CD14-positive monocyte (primary cell): ENCODE results near the gene NEURL4. TPM values are rescaled to one million over a fixed set of nuclear protein-coding genes. Genes with fewer than 3 reads are reported as not detected.

Experiments
- DNase-seq, 3 donors: peaks; one replicate each; pipeline ENCODE4 v3.0.0-alpha.2; 2011 to 2022
- H2AFZ ChIP-seq: 2 replicates; pipeline ENCODE4 v1.6.0; 2012; ENCODE audit warnings: mild to moderate bottlenecking, low read depth, low read length, inconsistent platforms; ENCODE audit not compliant: insufficient read depth, poor library complexity, severe bottlenecking
- H3K27ac ChIP-seq, 2 donors: 1 replicate in 1 of 2; 2 replicates in 1 of 2; pipeline ENCODE4 v1.5.1; 2012 to 2013; ENCODE audit warnings: low read length in 2 of 2, control low read depth in 1 of 2, inconsistent platforms in 1 of 2, low read depth in 1 of 2, mild to moderate bottlenecking in 1 of 2
- H3K27me3 ChIP-seq, 2 donors: one replicate each; pipeline versions ENCODE4 v1.6.0 to v1.6.1; 2011 to 2013; ENCODE audit warnings: low read length in 2 of 2; ENCODE audit not compliant: control insufficient read depth in 2 of 2, insufficient read depth in 2 of 2
- H3K36me3 ChIP-seq, 2 donors: replicated peaks in 1 of 2; 1 replicate in 1 of 2; 2 replicates in 1 of 2; pipeline versions ENCODE4 v1.5.1 to v1.6.1; 2012 to 2013; ENCODE audit warnings: low read length in 2 of 2, control low read depth in 1 of 2, inconsistent platforms in 1 of 2, mild to moderate bottlenecking in 1 of 2; ENCODE audit not compliant: insufficient read depth in 2 of 2, control insufficient read depth in 1 of 2
- H3K4me1 ChIP-seq, 2 donors: 1 replicate in 1 of 2; 2 replicates in 1 of 2; pipeline versions ENCODE4 v1.5.1 to v1.6.1; 2012 to 2013; ENCODE audit warnings: low read length in 2 of 2, control low read depth in 1 of 2, inconsistent platforms in 1 of 2, mild to moderate bottlenecking in 1 of 2, moderate library complexity in 1 of 2; ENCODE audit not compliant: insufficient read depth in 2 of 2, control insufficient read depth in 1 of 2
- H3K4me2 ChIP-seq: replicated peaks from 2 replicates; pipeline ENCODE3; 2012; ENCODE audit warnings: low read length, moderate library complexity, mild to moderate bottlenecking; ENCODE audit not compliant: poor library complexity, severe bottlenecking; ENCODE audit errors: extremely low read depth
- H3K4me3 ChIP-seq, 3 experiments: fragments of 200-600 bp in 1 of 3; sonication (generic) in 1 of 3; replicated peaks in 1 of 3; 1 replicate in 2 of 3; 2 replicates in 1 of 3; pipeline ENCODE4 v1.5.1; 2011 to 2013; ENCODE audit warnings: low read length in 3 of 3, mild to moderate bottlenecking in 3 of 3, control low read depth in 2 of 3, low read depth in 2 of 3, inconsistent platforms in 1 of 3, moderate library complexity in 1 of 3
- H3K79me2 ChIP-seq: 2 replicates; pipeline ENCODE4 v1.6.0; 2012; ENCODE audit warnings: mild to moderate bottlenecking, control low read depth, inconsistent platforms, low read length, moderate library complexity; ENCODE audit not compliant: insufficient read depth
- H3K9ac ChIP-seq: 2 replicates; pipeline ENCODE4 v1.6.0; 2017; ENCODE audit warnings: low read length, mild to moderate bottlenecking; ENCODE audit not compliant: insufficient read depth, poor library complexity, severe bottlenecking
- H3K9me3 ChIP-seq, 2 donors: replicated peaks in 1 of 2; 1 replicate in 1 of 2; 2 replicates in 1 of 2; pipeline versions ENCODE4 v1.5.1 to v1.6.1; 2012 to 2013; ENCODE audit warnings: low read length in 2 of 2, control low read depth in 1 of 2; ENCODE audit not compliant: control insufficient read depth in 1 of 2, insufficient read depth in 1 of 2
- H4K20me1 ChIP-seq: 2 replicates; pipeline ENCODE4 v1.6.0; 2012; ENCODE audit warnings: mild to moderate bottlenecking, low read length, control low read depth, moderate library complexity; ENCODE audit not compliant: insufficient read depth
- H3K27ac Mint-ChIP-seq, 7 donors: one replicate each; pipeline ENCODE4 v1.8.0; 2020; ENCODE audit warnings: mild to moderate bottlenecking in 7 of 7, mixed read lengths in 7 of 7, moderate library complexity in 6 of 7, inconsistent platforms in 2 of 7
- H3K27me3 Mint-ChIP-seq, 3 donors: one replicate each; pipeline ENCODE4 v1.8.0; 2021 to 2022; ENCODE audit warnings: low read depth in 3 of 3, mild to moderate bottlenecking in 3 of 3, mixed read lengths in 3 of 3, moderate library complexity in 3 of 3, inconsistent platforms in 1 of 3
- H3K36me3 Mint-ChIP-seq, 2 donors: one replicate each; pipeline ENCODE4 v1.8.0; 2020; ENCODE audit warnings: mixed read lengths in 2 of 2, inconsistent platforms in 1 of 2, mild to moderate bottlenecking in 1 of 2
- H3K4me1 Mint-ChIP-seq: one replicate; pipeline ENCODE4 v1.8.0; 2020; ENCODE audit warnings: mild to moderate bottlenecking, mixed read lengths
- H3K4me3 Mint-ChIP-seq, 2 donors: one replicate each; pipeline ENCODE4 v1.8.0; 2020; ENCODE audit warnings: mild to moderate bottlenecking in 2 of 2, mixed read lengths in 2 of 2, moderate library complexity in 1 of 2
- H3K9me3 Mint-ChIP-seq, 7 donors: one replicate each; pipeline ENCODE4 v1.8.0; 2020 to 2022; ENCODE audit warnings: mixed read lengths in 7 of 7, mild to moderate bottlenecking in 6 of 7, moderate library complexity in 6 of 7, inconsistent platforms in 2 of 7
- CTCF ChIP-seq: fragments of 200-600 bp; IDR thresholded peaks from one replicate; pipeline ENCODE4 v1.8.0; 2022; ENCODE audit warnings: antibody characterized with exemption, mild to moderate bottlenecking
- WGBS: methylation state at CpG from one replicate; pipeline ENCODE4 v1.1.5; 2013; ENCODE audit warnings: missing lambda C conversion rate; ENCODE audit not compliant: insufficient coverage; 5-methylcytosine and 5-hydroxymethylcytosine counted together
- intact Hi-C, 2 donors: fragments of 100-400 bp; cut with micrococcal nuclease; formaldehyde crosslinking; loops; one replicate each; pipeline versions ENCODE4 v1.15.0 to v1.15.1; 2023
- polyA plus RNA-seq, 3 donors: library from polyadenylated mRNA; depleted of rRNA in 1 of 3; unstranded in 2 of 3; stranded (reverse) in 1 of 3; fragments of 300-500 nt in 2 of 3; fragments of >200 nt in 1 of 3; fragmentation: Illumina TruSeq in 2 of 3; gene quantifications; 1 replicate in 2 of 3; 2 replicates in 1 of 3; pipeline ENCODE4 v1.2.3, GENCODE V29; 2012 to 2021

The NEURL4 gene
- polyA plus RNA-seq, 3 donors: 0.35 to 42.6 (median 0.44) TPM

DNA sequence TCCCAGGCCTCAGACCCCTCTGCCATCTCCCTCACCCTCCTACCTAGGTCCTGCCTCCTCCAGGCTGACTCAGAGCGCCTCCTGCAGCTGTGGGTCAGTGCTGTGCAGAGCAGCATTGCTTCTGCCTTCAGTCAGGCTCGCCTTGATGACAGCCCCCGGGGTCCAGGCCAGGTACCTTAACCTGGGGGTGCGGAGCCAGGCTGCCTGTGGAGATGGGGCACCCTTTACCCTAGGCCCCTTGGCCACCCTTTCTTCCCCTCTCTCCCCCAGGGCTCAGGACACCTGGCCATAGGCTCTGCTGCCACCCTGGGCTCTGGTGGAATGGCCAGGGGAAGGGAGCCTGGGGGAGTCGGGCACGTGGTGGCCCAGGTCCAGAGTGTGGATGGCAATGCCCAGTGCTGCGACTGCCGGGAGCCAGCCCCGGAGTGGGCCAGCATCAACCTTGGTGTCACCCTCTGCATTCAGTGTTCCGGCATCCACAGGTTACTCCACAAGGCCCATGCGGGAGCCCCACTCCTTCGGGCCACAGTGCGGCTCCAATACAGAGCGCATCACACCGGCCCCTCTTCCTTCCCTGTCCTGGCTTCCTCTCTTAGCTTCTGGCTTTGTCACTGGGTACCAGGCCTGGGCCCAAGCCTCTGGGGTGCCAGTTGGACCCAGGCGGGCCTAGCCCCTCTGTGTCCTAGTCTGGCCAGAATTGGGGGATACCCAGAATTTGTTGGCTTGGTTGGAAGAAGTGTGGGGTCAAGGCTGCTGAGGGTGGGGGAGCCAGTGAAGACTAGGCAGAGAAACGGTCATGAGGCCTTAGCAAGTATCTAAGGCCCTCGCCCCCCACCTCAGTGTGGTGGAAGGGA is 17.9 kb upstream of the NEURL4 start:
- no peak for TF ChIP-seq CTCF
- Histone ChIP-seq H4K20me1 (peaks cover 38% of the 10 kb centered on the region), H3K4me3 (no peak overlapping the region), H3K9me3 (no peaks in the 10 kb centered on the region), H3K27me3 (no peaks in the 10 kb centered on the region), H3K4me2 (no peak overlapping the region), H3K9ac (no peak overlapping the region), H3K79me2 (no peaks in the 10 kb centered on the region), H3K36me3 (peaks cover 51 to 66% of the 10 kb centered on the region in 2 donors), H3K27ac (no peak overlapping the region), H3K4me1 (peaks cover 14 to 23% of the 10 kb centered on the region in 2 donors), H2AFZ (no peak overlapping the region)
- H3K27me3 Mint-ChIP-seq: no peaks in the 10 kb centered on the region
- no peak overlapping the region for H3K4me3 Mint-ChIP-seq
- no peaks in the 10 kb centered on the region for H3K9me3 Mint-ChIP-seq
- peaks cover 48 to 66% of the 10 kb centered on the region in 2 donors for H3K36me3 Mint-ChIP-seq
- 98% methylated on average over 14 of the region's 18 CpGs for WGBS
- peaks cover 17% of the 10 kb centered on the region for H3K4me1 Mint-ChIP-seq
- peak overlapping the region in 1 of 7 donors; percentile 28 for H3K27ac Mint-ChIP-seq
- no peak for DNase-seq
- intact Hi-C loops: loop anchor here in 1 of 2 donors (1.0 kb wide), 1 partner anchor 9 kb away; no protein-coding TSS in a partner anchor

DNA sequence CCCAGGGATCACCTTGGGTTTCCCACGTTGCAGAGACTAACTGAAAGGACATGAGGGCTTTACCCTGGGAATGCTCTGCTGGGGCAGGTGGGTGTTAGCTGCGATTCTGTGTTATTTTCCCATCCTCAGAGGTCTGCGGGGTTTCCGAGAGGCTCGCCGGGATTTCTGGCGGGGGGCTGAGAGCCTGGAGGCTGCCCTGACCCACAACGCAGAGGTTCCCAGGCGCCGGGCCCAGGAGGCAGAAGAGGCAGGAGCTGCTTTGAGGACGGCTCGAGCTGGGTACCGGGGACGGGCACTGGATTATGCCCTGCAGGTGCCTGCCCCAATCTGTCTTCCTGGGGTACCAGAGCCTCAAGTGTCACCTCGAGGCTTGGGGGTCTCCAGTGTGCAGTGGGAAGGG is 14.1 kb upstream of the NEURL4 start:
- WGBS: 92% methylated on average over 14 of the region's 15 CpGs
- H3K4me2 ChIP-seq: no peak overlapping the region
- H3K4me1 Mint-ChIP-seq: peaks cover 8% of the 10 kb centered on the region
- H3K27me3 Mint-ChIP-seq: peaks cover 0 to 4% (median 0%) of the 10 kb centered on the region in 3 donors
- intact Hi-C loops: loop anchor here in 1 of 2 donors (5.0 kb wide), 1 partner anchor 61 kb away; the partner anchor contains the start of gene SLC2A4
- H3K9ac ChIP-seq: no peak overlapping the region
- no peak overlapping the region for H3K27ac Mint-ChIP-seq
- H3K27ac ChIP-seq: no peak overlapping the region
- H3K36me3 ChIP-seq: peaks cover 52 to 77% of the 10 kb centered on the region in 2 donors
- no peak overlapping the region for H3K4me3 ChIP-seq
- DNase-seq: no peak
- H3K4me1 ChIP-seq: peaks cover 0 to 6% of the 10 kb centered on the region in 2 donors
- TF ChIP-seq CTCF: no peak
- H3K36me3 Mint-ChIP-seq: peaks cover 57 to 89% of the 10 kb centered on the region in 2 donors
- no peaks in the 10 kb centered on the region for H3K9me3 ChIP-seq
- no peak overlapping the region for H3K4me3 Mint-ChIP-seq
- no peak overlapping the region for H2AFZ ChIP-seq
- peaks cover 16% of the 10 kb centered on the region for H4K20me1 ChIP-seq
- peaks cover 7% of the 10 kb centered on the region for H3K79me2 ChIP-seq
- no peaks in the 10 kb centered on the region for H3K9me3 Mint-ChIP-seq
- H3K27me3 ChIP-seq: no peaks in the 10 kb centered on the region
